BJ (cell line): Measurements from ENCODE around the gene AMOTL2. TPM values are rescaled to one million over a fixed set of nuclear protein-coding genes. Genes with fewer than 3 reads are reported as not detected.

ENCODE experiments used
- CTCF ChIA-PET: fragments of 350-600 bp; formaldehyde crosslinking; extraction: SDS; loops from one replicate; lab custom pipeline; 2021; ENCODE audit warnings: antibody characterized with exemption, inconsistent platforms; lab: Yijun Ruan, JAX
- POLR2A ChIA-PET: fragments of 300-600 bp; sonication (Branson Sonifier 250); formaldehyde crosslinking; extraction: SDS; loops from one replicate; lab custom pipeline; 2021; ENCODE audit warnings: antibody characterized with exemption; lab: Charles Lee
- DNase-seq: peaks from one replicate; pipeline ENCODE4 v3.0.0-alpha.2; 2011; ENCODE audit warnings: low read depth
- H3K27me3 ChIP-seq: 2 replicates; pipeline ENCODE4 v1.6.0; 2011; ENCODE audit warnings: low read length; ENCODE audit not compliant: control insufficient read depth, insufficient read depth
- H3K36me3 ChIP-seq: 2 replicates; pipeline ENCODE4 v1.5.1; 2011; ENCODE audit warnings: low read length; ENCODE audit not compliant: control insufficient read depth, insufficient read depth
- H3K4me3 ChIP-seq: 2 replicates; pipeline ENCODE4 v1.5.1; 2011; ENCODE audit warnings: low read depth, mild to moderate bottlenecking, control low read depth, low read length
- polyA plus RNA-seq: library from polyadenylated mRNA; depleted of rRNA; stranded (reverse); fragments of >200 nt; gene quantifications from 2 replicates; pipeline ENCODE4 v1.2.3, GENCODE V29; 2011
- TF ChIP-seq, protein P1 (sequence below): IDR thresholded peaks from 2 replicates; pipeline ENCODE4 v1.5.1; 2011; ENCODE audit warnings: low read depth, mild to moderate bottlenecking, control low read depth, inconsistent platforms, low read length, moderate library complexity; ENCODE audit not compliant: insufficient read depth

The AMOTL2 gene
- polyA plus RNA-seq, 1 experiment: 199 TPM

DNA sequence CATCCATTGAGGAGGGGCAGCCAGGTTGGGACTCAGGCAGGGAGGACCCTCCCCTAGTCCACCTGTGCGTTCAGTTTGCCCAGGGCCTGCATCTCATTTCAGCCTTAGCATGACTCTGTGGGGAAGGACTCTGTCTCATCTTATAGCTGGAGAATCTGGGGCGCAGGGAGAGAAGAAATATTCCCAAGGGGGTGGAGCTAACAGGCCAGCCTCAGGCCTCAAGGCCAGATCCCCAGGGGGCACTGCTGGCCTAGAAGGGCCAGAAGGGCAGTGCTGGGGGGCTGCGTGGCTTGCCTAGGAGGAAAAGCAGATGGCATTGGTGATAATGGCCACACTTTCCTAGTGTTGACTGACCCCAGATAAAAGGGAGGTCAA is 10.9 kb downstream of the AMOTL2 start:
- ChIA-PET POLR2A (interaction anchor here (0.6 to 2.4 kb wide), 11 partner anchors 9 to 119 kb away, joined by 4 to 24 read pairs (median 7); partner anchors contain the start of gene AMOTL2), CTCF (interaction anchor here (0.6 to 3.4 kb wide), 13 partner anchors 10 to 122 kb away, joined by 3 to 41 read pairs (median 4); partner anchors contain the start of genes AMOTL2, ANAPC13 and CEP63)
- peaks cover 82% of the 10 kb centered on the region for H3K36me3 ChIP-seq
- TF ChIP-seq, protein P1, sequence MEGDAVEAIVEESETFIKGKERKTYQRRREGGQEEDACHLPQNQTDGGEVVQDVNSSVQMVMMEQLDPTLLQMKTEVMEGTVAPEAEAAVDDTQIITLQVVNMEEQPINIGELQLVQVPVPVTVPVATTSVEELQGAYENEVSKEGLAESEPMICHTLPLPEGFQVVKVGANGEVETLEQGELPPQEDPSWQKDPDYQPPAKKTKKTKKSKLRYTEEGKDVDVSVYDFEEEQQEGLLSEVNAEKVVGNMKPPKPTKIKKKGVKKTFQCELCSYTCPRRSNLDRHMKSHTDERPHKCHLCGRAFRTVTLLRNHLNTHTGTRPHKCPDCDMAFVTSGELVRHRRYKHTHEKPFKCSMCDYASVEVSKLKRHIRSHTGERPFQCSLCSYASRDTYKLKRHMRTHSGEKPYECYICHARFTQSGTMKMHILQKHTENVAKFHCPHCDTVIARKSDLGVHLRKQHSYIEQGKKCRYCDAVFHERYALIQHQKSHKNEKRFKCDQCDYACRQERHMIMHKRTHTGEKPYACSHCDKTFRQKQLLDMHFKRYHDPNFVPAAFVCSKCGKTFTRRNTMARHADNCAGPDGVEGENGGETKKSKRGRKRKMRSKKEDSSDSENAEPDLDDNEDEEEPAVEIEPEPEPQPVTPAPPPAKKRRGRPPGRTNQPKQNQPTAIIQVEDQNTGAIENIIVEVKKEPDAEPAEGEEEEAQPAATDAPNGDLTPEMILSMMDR: peak; percentile 20; the same call in 1 of the 2 replicates
- peak overlapping the region; percentile 24; the same call in 1 of the 2 replicates for H3K4me3 ChIP-seq
- DNase-seq: no peak
- H3K27me3 ChIP-seq: no peaks in the 10 kb centered on the region

DNA sequence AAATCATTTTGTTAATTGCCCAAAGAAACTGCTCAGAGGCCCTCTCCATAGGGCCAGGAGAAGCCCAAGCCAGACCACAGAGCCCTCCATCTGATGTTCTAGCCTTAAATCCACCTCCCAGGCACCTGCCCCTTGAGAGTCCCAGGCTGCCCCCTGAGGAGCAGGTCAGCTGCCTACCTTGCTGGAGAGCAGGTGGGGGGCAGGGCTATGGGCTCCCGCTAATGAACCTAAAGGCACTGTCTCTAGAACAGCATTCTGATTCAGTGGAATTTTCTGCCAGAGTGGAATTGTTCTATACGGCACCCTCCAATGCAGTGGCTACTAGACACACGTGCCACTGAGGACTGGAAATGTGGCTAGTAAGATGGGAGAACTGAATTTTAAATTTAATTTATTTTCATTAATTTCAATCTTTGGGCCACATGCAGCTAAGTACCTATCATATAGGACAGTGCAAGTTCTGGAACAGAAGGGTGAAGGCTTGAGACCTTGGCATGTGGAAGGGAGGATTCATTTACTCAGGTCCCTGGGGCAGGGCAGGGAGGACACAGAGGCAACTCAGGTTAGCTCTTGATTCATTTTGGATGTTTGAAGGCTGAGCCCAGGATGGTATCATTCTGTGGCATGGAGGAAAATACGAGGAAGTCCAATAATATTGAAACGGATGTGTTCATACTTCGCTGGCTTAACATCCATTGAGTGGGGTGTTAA is 11.4 kb downstream of the AMOTL2 start:
- CTCF ChIA-PET: interaction anchor here (0.6 to 3.4 kb wide), 9 partner anchors 12 to 123 kb away, joined by 3 to 41 read pairs (median 3); partner anchors contain the start of genes AMOTL2, ANAPC13 and CEP63

GRCh38 chr3:134362221-134362620 is 12.0 kb downstream of the AMOTL2 start:
- TF ChIP-seq, protein P1: no peak

More for the DNA sequence above, 11.4 kb downstream of the AMOTL2 start:
- TF ChIP-seq, protein P1: no peak
- POLR2A ChIA-PET: interaction anchor here (1.0 to 2.4 kb wide), 3 partner anchors 12 to 120 kb away, joined by 3 to 21 read pairs (median 11); partner anchors contain the start of gene AMOTL2
- DNase-seq: no peak
- peaks cover 78% of the 10 kb centered on the region for H3K36me3 ChIP-seq
- no peak overlapping the region for H3K4me3 ChIP-seq
- H3K27me3 ChIP-seq: no peaks in the 10 kb centered on the region

DNA sequence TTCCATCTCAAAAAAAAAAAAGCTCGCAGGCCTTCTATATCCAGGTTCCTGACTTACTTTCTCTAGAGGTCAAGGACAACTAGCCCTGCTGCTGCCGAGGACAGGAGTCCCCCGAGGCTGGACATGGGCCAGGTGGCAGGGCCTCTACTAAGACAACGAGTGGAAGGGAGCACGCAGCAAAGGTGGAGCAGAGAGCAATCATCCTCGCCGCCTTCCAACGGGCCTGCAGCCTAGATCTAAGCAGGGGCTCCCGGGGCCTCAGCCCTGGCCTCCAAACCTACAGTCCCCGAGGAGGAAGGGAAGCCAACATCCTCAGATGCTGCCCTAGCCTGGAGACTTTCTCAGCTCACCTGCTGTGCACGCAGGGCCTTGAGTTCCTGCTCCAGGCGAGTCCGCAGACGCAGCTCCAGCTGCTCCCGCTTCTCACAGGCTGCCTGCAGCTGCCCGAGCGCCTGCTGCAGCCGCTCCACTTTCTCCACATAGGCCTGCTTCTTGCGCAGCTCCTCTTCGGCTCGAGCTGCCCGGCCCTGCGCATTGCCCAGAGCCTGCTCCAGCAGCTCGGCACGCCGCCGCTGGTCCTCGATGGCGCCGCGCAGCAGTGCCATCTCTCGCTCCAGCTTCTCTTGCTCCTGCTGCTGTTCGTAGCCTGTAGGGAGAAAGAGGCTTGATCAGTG is 12.9 kb downstream of the AMOTL2 start:
- no peak for DNase-seq
- H3K4me3 ChIP-seq: no peak overlapping the region
- TF ChIP-seq, protein P1: no peak
- CTCF ChIA-PET: no interaction called here
- H3K36me3 ChIP-seq: peaks cover 75% of the 10 kb centered on the region
- POLR2A ChIA-PET: no interaction called here
- no peaks in the 10 kb centered on the region for H3K27me3 ChIP-seq

More at GRCh38 chr3:134362221-134362620, 12.0 kb downstream of the AMOTL2 start:
- ChIA-PET CTCF (interaction anchor here (0.6 to 3.4 kb wide), 4 partner anchors 13 to 111 kb away, joined by 3 to 41 read pairs (median 10); partner anchors contain the start of gene AMOTL2), POLR2A (interaction anchor here (1.0 kb wide), 1 partner anchor 121 kb away, joined by 3 read pairs; no protein-coding TSS in a partner anchor)
- Histone ChIP-seq H3K36me3 (peaks cover 75% of the 10 kb centered on the region), H3K27me3 (no peaks in the 10 kb centered on the region), H3K4me3 (no peak overlapping the region)
- no peak for DNase-seq

GRCh38 chr3:134360046-134360445 is 14.2 kb downstream of the AMOTL2 start:
- POLR2A ChIA-PET: no interaction called here
- TF ChIP-seq, protein P1: no peak
- no peak overlapping the region for H3K4me3 ChIP-seq
- H3K36me3 ChIP-seq: peaks cover 71% of the 10 kb centered on the region
- CTCF ChIA-PET: interaction anchor here (0.6 kb wide), 1 partner anchor 38 kb away, joined by 3 read pairs; no protein-coding TSS in a partner anchor
- no peak for DNase-seq
- H3K27me3 ChIP-seq: no peaks in the 10 kb centered on the region
